Coronary artery (tissue), 2 donors: ENCODE results near the gene FYTTD1.

Experiments
- DNase-seq: peaks from one replicate; pipeline ENCODE4 v3.0.0-alpha.2; 2017; ENCODE audit warnings: low spot score
- H3K27ac ChIP-seq, 2 donors: fragments of 200-600 bp; sonication (generic); one replicate each; pipeline ENCODE4 v1.5.1; 2016 to 2019
- H3K4me3 ChIP-seq: fragments of 200-600 bp; sonication (generic); 2 replicates; pipeline ENCODE4 v1.5.1; 2016; ENCODE audit warnings: mild to moderate bottlenecking, moderate library complexity
- CTCF ChIP-seq: fragments of 200-600 bp; sonication (generic); IDR thresholded peaks from one replicate; pipeline ENCODE4 v1.5.1; 2019; ENCODE audit warnings: antibody characterized with exemption

Gene FYTTD1

GRCh38 chr3:197733042-197733441 is 16.6 kb upstream of the FYTTD1 start:
- no peak overlapping the region for H3K27ac ChIP-seq
- no peak for DNase-seq
- TF ChIP-seq CTCF: no peak
- H3K4me3 ChIP-seq: no peak overlapping the region

DNA sequence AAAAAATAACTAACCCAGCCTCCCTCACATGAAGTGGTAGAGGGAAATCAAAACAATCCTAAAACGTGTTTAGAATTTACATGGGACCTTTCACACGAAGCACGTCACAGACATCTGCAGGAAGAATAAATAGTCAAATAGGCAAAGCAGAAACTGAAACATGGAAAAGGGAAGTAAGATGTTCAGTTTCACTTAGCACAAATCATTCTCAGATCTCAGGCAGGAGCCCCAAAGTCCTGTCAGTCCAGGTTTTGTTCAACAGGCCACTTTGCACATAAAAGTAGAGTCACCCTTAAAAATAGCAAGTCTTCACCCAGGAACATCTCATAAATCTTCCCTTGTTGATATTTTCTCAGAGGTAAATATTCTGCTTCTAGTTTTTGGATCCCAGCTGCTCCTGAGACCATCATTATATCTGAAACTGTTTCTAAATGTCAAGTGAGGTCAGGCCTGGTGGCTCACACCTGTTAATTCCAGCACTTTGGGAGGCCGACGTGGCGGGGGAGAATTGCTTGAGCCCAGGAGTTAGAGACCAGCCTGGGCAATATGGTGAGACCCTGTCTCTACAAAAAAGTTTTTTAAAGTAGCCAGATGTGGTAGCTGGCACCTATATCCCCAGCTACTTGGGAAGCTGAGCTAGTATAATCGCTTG is 14.9 kb upstream of the FYTTD1 start:
- Histone ChIP-seq H3K27ac (no peak overlapping the region), H3K4me3 (peak overlapping the region; percentile 15)
- DNase-seq: no peak
- TF ChIP-seq CTCF: no peak

- no peak for DNase-seq
- TF ChIP-seq CTCF: no peak
- Histone ChIP-seq H3K27ac (peak overlapping the region; percentile 88 to 89), H3K4me3 (peak overlapping the region; percentile 98)
These were observed 13.6 kb upstream of the FYTTD1 start for GRCh38 chr3:197736010-197736490.

DNA sequence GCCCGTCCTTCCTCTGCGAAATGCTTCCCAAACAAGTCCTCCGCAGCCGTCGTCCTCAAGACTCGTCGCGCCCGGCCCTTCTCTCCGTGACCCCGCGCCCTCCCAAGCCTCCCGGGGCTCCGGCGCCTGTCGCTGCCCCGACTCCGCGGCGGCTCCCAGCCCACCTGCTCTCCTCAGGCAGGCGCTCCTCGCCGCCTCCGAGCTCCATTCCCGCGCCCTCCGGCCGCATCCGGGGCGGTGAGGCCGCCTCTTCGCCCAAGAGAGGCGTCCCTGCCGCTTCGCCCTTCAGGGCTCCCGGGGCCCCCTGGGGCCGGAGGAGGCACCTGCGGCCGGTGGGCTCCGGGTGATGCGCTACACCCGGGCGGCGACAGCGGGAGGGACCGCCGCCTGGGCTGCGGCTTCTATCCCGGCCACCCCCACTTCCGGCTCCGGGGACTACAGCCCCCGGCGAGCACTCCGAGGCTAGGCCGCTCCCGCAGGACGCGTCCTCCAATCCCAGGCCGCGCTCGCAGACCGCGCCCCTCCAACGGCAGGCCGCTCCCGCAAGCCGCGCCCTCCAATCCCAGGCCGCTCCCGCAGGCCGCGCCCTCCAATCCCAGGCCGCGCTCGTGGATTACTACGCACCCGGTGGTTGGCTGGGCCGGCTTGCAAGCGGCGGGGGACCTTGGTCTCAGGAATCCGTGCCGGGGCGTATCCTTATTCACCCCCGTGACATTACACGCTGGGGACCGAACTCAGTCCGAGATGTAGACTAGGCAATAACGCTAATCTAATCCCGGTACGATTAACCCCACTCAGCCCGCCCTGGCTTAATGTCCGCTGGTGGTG is 13.0 kb upstream of the FYTTD1 start, which contains the start of gene RUBCN:
RUBCN (minus strand) TSS at position 414 of the 828 bp plus-strand sequence; CDS start at position 229, 185 bp downstream.
- TF ChIP-seq CTCF: no peak
- Histone ChIP-seq H3K27ac (peak within 1 kb of the TSS; percentile 88 to 89), H3K4me3 (peak within 1 kb of the TSS; percentile 98)
- DNase-seq: peak; percentile 98

DNA sequence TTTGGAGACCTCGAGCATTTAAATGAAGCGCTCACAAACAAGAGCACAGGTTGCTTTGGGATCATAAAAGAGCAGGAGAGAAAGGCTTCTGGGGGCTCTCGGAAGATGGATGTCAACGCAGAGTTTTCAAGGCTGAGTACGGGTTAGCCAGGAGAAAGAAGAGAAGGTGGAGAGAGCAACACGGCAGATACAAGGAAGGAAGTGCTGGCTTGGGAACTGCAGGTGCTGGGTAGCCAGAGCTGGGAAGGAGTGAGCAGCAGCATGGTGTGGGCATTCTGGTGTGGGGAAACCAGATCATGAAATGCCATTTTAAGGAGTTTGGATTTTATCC is 12.4 kb upstream of the FYTTD1 start:
- no peak for DNase-seq
- no peak for TF ChIP-seq CTCF
- Histone ChIP-seq H3K27ac (peak overlapping the region; percentile 55 to 89), H3K4me3 (peak overlapping the region; percentile 98)

DNA sequence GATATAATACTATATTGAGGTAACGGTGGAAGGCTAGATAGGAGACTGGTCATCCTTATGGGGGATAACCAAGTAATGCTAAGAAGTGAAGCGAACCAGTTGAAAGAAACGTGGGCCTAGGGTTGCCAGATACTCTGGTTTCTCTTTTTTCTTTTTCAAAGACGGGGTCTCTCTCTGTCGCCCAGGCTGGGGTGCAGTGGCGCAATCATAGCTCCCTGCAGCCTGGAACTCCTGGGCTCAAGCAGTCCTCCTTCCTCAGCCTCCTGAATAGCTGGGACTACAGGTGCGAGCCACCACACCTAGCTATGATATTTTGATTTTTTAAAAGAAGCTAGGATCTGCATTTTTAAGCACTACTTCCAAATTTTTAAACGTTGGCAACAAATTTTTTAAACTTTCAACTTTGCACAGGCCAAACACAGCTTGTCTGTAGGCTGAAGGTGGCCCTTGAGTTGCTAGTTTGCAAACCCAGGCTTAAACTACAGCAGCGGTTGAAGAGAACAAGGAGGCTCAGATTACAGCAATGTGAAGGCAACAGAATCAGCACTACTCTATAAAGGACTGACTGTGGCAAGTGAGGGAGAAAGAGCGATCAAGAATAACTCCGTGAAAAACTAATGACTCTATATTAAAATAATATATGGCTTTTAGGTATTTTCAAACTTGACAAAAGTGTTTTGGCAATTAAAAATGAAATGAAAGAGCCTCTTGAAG is 11.8 kb upstream of the FYTTD1 start:
- no peak for TF ChIP-seq CTCF
- DNase-seq: no peak
- Histone ChIP-seq H3K4me3 (peak overlapping the region; percentile 98), H3K27ac (peak overlapping the region in 1 of 2 donors; percentile 89)
